ENCODE results near the gene PHLDA2. TPM values are rescaled to one million over a fixed set of nuclear protein-coding genes. Genes with fewer than 3 reads are reported as not detected.

Gene PHLDA2
- total RNA-seq, 1 donor from 2014 or later, result 7.2 TPM

DNA sequence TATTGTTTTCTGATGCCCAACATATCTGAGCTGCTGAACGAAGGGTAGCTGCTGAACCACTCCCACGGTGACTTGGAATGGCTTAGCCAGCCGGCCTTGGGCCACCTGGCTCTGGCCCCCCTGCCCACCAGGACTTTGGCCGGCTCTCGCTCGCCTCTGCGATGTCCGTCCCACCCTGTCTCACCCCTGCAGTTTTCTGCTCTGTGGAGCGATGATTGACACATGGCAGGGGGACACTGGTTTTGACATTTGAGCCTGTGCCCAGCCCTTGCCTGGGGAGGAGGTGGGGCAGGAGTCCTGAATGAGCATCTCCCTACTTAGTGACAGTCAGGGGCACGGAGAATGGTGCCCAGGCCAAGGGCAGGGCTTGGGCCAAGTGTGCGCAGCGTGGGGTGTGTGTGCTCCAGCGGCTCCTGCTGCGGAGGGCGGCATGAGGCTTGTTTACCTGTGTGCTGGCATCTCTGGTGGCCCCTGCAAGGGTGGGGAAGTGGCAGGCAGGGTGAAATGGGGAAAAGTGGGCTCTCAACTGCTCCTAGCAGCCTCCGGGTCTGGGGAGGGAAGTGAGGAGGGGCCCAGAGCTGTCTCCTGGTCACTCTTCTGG lies 27.9 kb downstream of the PHLDA2 start:
- H3K27me3 ChIP-seq (ENCODE audit: low read depth), result no peaks in the 10 kb centered on the region
- TF ChIP-seq, protein P1, sequence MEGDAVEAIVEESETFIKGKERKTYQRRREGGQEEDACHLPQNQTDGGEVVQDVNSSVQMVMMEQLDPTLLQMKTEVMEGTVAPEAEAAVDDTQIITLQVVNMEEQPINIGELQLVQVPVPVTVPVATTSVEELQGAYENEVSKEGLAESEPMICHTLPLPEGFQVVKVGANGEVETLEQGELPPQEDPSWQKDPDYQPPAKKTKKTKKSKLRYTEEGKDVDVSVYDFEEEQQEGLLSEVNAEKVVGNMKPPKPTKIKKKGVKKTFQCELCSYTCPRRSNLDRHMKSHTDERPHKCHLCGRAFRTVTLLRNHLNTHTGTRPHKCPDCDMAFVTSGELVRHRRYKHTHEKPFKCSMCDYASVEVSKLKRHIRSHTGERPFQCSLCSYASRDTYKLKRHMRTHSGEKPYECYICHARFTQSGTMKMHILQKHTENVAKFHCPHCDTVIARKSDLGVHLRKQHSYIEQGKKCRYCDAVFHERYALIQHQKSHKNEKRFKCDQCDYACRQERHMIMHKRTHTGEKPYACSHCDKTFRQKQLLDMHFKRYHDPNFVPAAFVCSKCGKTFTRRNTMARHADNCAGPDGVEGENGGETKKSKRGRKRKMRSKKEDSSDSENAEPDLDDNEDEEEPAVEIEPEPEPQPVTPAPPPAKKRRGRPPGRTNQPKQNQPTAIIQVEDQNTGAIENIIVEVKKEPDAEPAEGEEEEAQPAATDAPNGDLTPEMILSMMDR (IDR thresholded peaks at IDR 0.05), result no peak
- H3K4me3 ChIP-seq, result peak overlapping the region; percentile 81
- H3K9me3 ChIP-seq, result no peaks in the 10 kb centered on the region
- peaks cover 61% of the 10 kb centered on the region for H3K4me1 ChIP-seq
- H3K36me3 ChIP-seq, result no peaks in the 10 kb centered on the region
- intact Hi-C loops (cut with DNase I), result no loop called here
- no peak for ATAC-seq
- peak overlapping the region; percentile 87 for H3K27ac ChIP-seq
- peak; percentile 51 for DNase-seq

GRCh38 chr11:2899080-2899783 lies 30.0 kb downstream of the PHLDA2 start:
- Histone ChIP-seq H3K4me3 (no peak overlapping the region), H3K36me3 (no peaks in the 10 kb centered on the region), H3K27ac (peak overlapping the region; percentile 74), H3K4me1 (peaks cover 58% of the 10 kb centered on the region), H3K27me3 (ENCODE audit: low read depth) (no peaks in the 10 kb centered on the region), H3K9me3 (no peaks in the 10 kb centered on the region)
- TF ChIP-seq, protein P1 (IDR thresholded peaks at IDR 0.05), result no peak
- intact Hi-C loops (cut with DNase I), result loop anchor here (10.0 kb wide), 1 partner anchor 454 kb away; the partner anchor contains the start of genes KCNQ1 and TRPM5
- ATAC-seq, result no peak
- DNase-seq, result peak; percentile 67

DNA sequence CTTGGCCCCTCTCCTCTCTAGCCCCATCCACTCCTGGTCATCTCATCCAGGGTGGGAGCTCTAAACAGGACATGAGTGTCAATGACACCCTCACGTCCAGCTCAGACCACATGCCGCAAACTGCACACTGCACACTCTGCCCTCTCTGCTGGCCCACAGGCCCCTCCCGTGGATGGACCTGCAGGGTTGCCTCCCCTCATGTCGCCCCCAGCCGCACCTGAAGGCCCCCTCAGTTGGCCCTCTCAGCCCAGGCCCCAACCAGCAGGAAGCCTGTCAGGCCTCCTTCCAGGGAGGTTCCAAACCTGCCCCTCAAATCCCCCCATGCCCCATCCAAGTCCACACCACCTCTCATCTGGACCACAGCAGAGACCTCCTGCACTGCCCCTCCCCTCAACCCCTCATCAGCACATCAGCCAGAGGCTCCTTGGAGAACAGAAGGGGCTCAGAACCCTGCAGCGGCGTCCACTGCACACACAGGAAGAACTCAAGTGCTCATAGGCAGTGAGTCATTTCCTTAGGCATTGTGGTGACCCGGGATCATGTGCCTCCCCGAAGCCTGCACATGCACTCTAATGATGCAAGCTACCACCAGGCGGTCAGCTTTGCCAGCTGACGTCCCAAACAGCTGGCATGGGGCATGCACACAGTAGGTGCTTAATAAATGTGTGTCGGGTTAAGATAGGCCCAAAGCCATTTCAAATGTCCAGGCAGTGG lies 30.7 kb downstream of the PHLDA2 start:
- DNase-seq, result peak; percentile 87
- no peaks in the 10 kb centered on the region for H3K27me3 ChIP-seq (ENCODE audit: low read depth)
- intact Hi-C loops (cut with DNase I), result loop anchor here (10.0 kb wide), 1 partner anchor 454 kb away; the partner anchor contains the start of genes KCNQ1 and TRPM5
- H3K9me3 ChIP-seq, result no peaks in the 10 kb centered on the region
- no peak overlapping the region for H3K4me3 ChIP-seq
- ATAC-seq, result peak; percentile 72 to 78
- peaks cover 51% of the 10 kb centered on the region for H3K4me1 ChIP-seq
- peak overlapping the region; percentile 74 for H3K27ac ChIP-seq
- TF ChIP-seq, protein P1 (IDR thresholded peaks at IDR 0.05), result no peak
- H3K36me3 ChIP-seq, result no peaks in the 10 kb centered on the region

DNA sequence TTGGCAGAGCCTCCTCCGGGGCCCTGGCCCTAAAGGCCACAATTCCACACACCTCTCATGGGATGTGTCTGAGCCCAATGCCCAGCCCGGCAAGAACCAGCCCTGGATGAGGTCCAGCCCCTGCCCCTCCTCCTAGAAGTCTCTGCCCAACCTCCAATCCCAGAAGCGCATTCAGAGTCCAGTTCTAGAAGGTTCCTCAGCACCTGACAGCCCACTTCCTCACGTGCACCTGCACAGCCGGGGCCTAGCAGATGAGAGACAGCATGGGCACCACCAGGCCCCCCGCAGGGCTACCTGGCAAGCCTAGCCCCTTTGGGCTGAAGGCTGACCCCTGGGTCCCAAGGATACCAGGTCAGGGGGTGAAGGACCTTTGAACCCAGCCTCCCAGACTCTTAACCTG lies 32.2 kb downstream of the PHLDA2 start:
- H3K4me1 ChIP-seq, result peaks cover 47% of the 10 kb centered on the region
- H3K4me3 ChIP-seq, result no peak overlapping the region
- no peaks in the 10 kb centered on the region for H3K27me3 ChIP-seq (ENCODE audit: low read depth)
- ATAC-seq (no peak), DNase-seq (no peak)
- intact Hi-C loops (cut with DNase I), result loop anchor here (10.0 kb wide), 1 partner anchor 452 kb away; the partner anchor contains the start of genes KCNQ1 and TRPM5
- no peaks in the 10 kb centered on the region for H3K9me3 ChIP-seq
- TF ChIP-seq, protein P1 (IDR thresholded peaks at IDR 0.05), result no peak
- H3K36me3 ChIP-seq, result no peaks in the 10 kb centered on the region
- no peak overlapping the region for H3K27ac ChIP-seq

DNA sequence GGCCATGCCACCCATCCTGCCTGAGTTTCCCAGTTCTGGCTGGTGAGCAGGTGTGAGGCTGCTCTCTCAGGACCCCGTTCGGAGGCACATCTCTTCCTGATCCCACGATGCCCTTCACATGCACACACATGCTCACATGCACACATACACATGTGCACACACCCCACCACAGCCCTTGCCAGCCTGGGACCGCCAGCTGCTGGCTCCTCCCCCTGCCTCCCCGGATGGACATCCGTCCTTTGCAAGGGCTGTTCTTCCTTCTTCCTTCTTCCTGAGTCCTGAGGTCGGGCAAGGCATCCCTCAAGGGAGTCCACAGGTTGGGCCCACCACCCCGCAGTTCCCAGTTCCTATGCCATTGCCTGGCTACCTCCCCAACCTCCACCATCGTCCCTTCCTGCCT lies 33.2 kb downstream of the PHLDA2 start:
- H3K27me3 ChIP-seq (ENCODE audit: low read depth), result no peaks in the 10 kb centered on the region
- DNase-seq, result no peak
- H3K4me3 ChIP-seq, result no peak overlapping the region
- H3K4me1 ChIP-seq, result peaks cover 47% of the 10 kb centered on the region
- H3K36me3 ChIP-seq, result no peaks in the 10 kb centered on the region
- no peaks in the 10 kb centered on the region for H3K9me3 ChIP-seq
- intact Hi-C loops (cut with DNase I), result loop anchor here (10.0 kb wide), 1 partner anchor 451 kb away; the partner anchor contains the start of genes KCNQ1 and TRPM5
- no peak overlapping the region for H3K27ac ChIP-seq
- TF ChIP-seq, protein P1 (IDR thresholded peaks at IDR 0.05), result no peak
- no peak for ATAC-seq

Measured in lower lobe of right lung (tissue), 2 donors.